T-cell (primary cell): ENCODE results near the gene HIP1. TPM values are rescaled to one million over a fixed set of nuclear protein-coding genes. Genes with fewer than 3 reads are reported as not detected.
A peak's percentile ranks its signal among the peaks of the same experiment; 100 is the strongest.

ENCODE experiments used
- ATAC-seq, 4 experiments: fragments of 200-7000 bp in 3 of 4; fragments of 150-1000 bp in 1 of 4; cut with Tn5 transposase; replicated peaks in 1 of 4; 1 replicate in 3 of 4; 2 replicates in 1 of 4; pipeline ENCODE4 v1.10.0; 2021; ENCODE audit warnings: moderate library complexity in 3 of 4, mild to moderate bottlenecking in 2 of 4, moderate number of reproducible peaks in 1 of 4
- CTCF ChIA-PET, 2 donors: fragments of 300-600 bp; sonication (Branson Sonifier 250); formaldehyde crosslinking; loops; one replicate each; lab custom pipeline; 2022; ENCODE audit warnings: antibody characterized with exemption in 2 of 2; lab: Charles Lee
- POLR2A ChIA-PET, 2 donors: fragments of 300-600 bp; sonication (Branson Sonifier 250); formaldehyde crosslinking; loops; one replicate each; lab custom pipeline; 2022; ENCODE audit warnings: antibody characterized with exemption in 2 of 2; lab: Charles Lee
- DNase-seq, 35 experiments: peaks; one replicate each; pipeline versions ENCODE4 v3.0.0 to v3.0.0-alpha.2; 2013 to 2023
- H3K27ac ChIP-seq: one replicate; pipeline ENCODE4 v1.5.1; 2013; ENCODE audit warnings: low read length
- H3K27me3 ChIP-seq, 2 experiments: replicated peaks in 1 of 2; 1 replicate in 1 of 2; 2 replicates in 1 of 2; pipeline versions ENCODE4 v1.6.1 to v1.7.0; 2013; ENCODE audit warnings: low read length in 1 of 2, mixed read lengths in 1 of 2; ENCODE audit not compliant: control insufficient read depth in 2 of 2, insufficient read depth in 2 of 2; ENCODE audit errors: extremely low read depth in 1 of 2
- H3K36me3 ChIP-seq, 2 donors: 1 replicate in 1 of 2; 2 replicates in 1 of 2; pipeline versions ENCODE4 v1.6.1 to v1.7.0; 2013; ENCODE audit warnings: low read length in 1 of 2; ENCODE audit not compliant: control insufficient read depth in 2 of 2, insufficient read depth in 1 of 2; ENCODE audit errors: extremely low read depth in 1 of 2
- H3K4me1 ChIP-seq, 2 experiments: 1 replicate in 1 of 2; 2 replicates in 1 of 2; pipeline versions ENCODE4 v1.6.1 to v1.7.0; 2013; ENCODE audit warnings: low read length in 2 of 2, mixed read lengths in 1 of 2; ENCODE audit not compliant: insufficient read depth in 2 of 2, control insufficient read depth in 1 of 2; ENCODE audit errors: extremely low read depth in 1 of 2
- H3K4me3 ChIP-seq, 2 donors: 1 replicate in 1 of 2; 2 replicates in 1 of 2; pipeline versions ENCODE4 v1.5.1 to v1.7.0; 2013; ENCODE audit warnings: mild to moderate bottlenecking in 2 of 2, low read length in 1 of 2, moderate library complexity in 1 of 2; ENCODE audit not compliant: control insufficient read depth in 1 of 2; ENCODE audit errors: extremely low read depth in 1 of 2
- H3K9me3 ChIP-seq: 2 replicates; pipeline ENCODE4 v1.7.0; 2013
- H3K27ac Mint-ChIP-seq, 2 donors: one replicate each; pipeline ENCODE4 v1.8.0; 2020 to 2021; ENCODE audit warnings: mild to moderate bottlenecking in 2 of 2, mixed read lengths in 2 of 2
- H3K27me3 Mint-ChIP-seq, 2 donors: one replicate each; pipeline ENCODE4 v1.8.0; 2021 to 2022; ENCODE audit warnings: mixed read lengths in 2 of 2
- H3K36me3 Mint-ChIP-seq: one replicate; pipeline ENCODE4 v1.8.0; 2021; ENCODE audit warnings: mixed read lengths
- H3K4me1 Mint-ChIP-seq, 3 donors: one replicate each; pipeline ENCODE4 v1.8.0; 2020 to 2022; ENCODE audit warnings: mixed read lengths in 3 of 3, mild to moderate bottlenecking in 1 of 3
- H3K4me3 Mint-ChIP-seq, 3 donors: one replicate each; pipeline ENCODE4 v1.8.0; 2020 to 2022; ENCODE audit warnings: mild to moderate bottlenecking in 3 of 3, mixed read lengths in 3 of 3, moderate library complexity in 3 of 3
- H3K9me3 Mint-ChIP-seq, 3 donors: one replicate each; pipeline ENCODE4 v1.8.0; 2020 to 2022; ENCODE audit warnings: mixed read lengths in 3 of 3
- WGBS: methylation state at CpG from one replicate; pipeline ENCODE4 v1.1.5; 2013; ENCODE audit warnings: missing lambda C conversion rate; ENCODE audit not compliant: insufficient coverage; 5-methylcytosine and 5-hydroxymethylcytosine counted together
- total RNA-seq, 35 experiments: library from RNA in 6 of 35; stranded (reverse) in 6 of 35; fragments of 120-200 nt in 1 of 35; gene quantifications; one replicate each; pipeline versions ENCODE4 v1.2.1 to v1.2.4 and lab custom pipeline; 2013 to 2026

HIP1 gene
- total RNA-seq, 5 donors from 2014 or later (not counting 1 experiment from before 2014, with no cell fraction given) = 3.2 to 8.4 (median 3.6) TPM

- Mint-ChIP-seq H3K36me3 (no peaks in the 10 kb centered on the region), H3K4me1 (peaks cover 13 to 27% (median 21%) of the 10 kb centered on the region in 3 donors), H3K9me3 (no peaks in the 10 kb centered on the region), H3K27me3 (peaks cover 0 to 3% of the 10 kb centered on the region in 2 donors), H3K27ac (peak overlapping the region; percentile 13 to 33), H3K4me3 (peak overlapping the region in 1 of 3 donors; percentile 35)
- WGBS = 63% methylated on average over 5 of the region's 13 CpGs
- CTCF ChIA-PET = no interaction called here
- Histone ChIP-seq H3K36me3 (no peaks in the 10 kb centered on the region), H3K27ac (no peak overlapping the region), H3K4me1 (peaks cover 0 to 20% of the 10 kb centered on the region in 2 experiments), H3K27me3 (no peaks in the 10 kb centered on the region), H3K9me3 (no peaks in the 10 kb centered on the region), H3K4me3 (no peak overlapping the region)
- DNase-seq (no peak), ATAC-seq (no peak)
- POLR2A ChIA-PET = interaction anchor here in 1 of 2 donors (0.8 to 1.1 kb wide), 2 partner anchors 9 to 18 kb away, joined by 4 to 11 read pairs; no protein-coding TSS in a partner anchor
Measured at GRCh38 chr7:75740846-75741497, 2.2 kb upstream of the HIP1 start.

GRCh38 chr7:75739796-75740672 is 1.3 kb upstream of the HIP1 start:
- Mint-ChIP-seq H3K4me3 (peak overlapping the region; percentile 91 to 100 (median 96)), H3K9me3 (no peaks in the 10 kb centered on the region), H3K4me1 (peaks cover 13 to 27% (median 22%) of the 10 kb centered on the region in 3 donors), H3K27me3 (peaks cover 0 to 4% of the 10 kb centered on the region in 2 donors), H3K36me3 (no peaks in the 10 kb centered on the region), H3K27ac (peak overlapping the region; percentile 95 to 98)
- H3K27ac ChIP-seq = peak overlapping the region; percentile 81
- peak overlapping the region; percentile 66 to 92 for H3K4me3 ChIP-seq
- WGBS = 57% methylated on average over 17 of the region's 26 CpGs
- DNase-seq (peak in 27 of 35 experiments; percentile 50 to 84 (median 67)), ATAC-seq (peak in 3 of 4 experiments; percentile 38 to 55 (median 39))
- ChIA-PET CTCF (interaction anchor here (0.6 to 1.8 kb wide), 8 partner anchors 12 to 1515 kb away, joined by 3 to 8 read pairs (median 6); no protein-coding TSS in a partner anchor), POLR2A (interaction anchor here (0.6 to 1.1 kb wide), 5 partner anchors 10 to 728 kb away, joined by 3 to 8 read pairs (median 4); partner anchors contain the start of genes MDH2 (in 1 of the 2), RHBDD2 (in 1 of the 2) and STYXL1 (in 1 of the 2))
- H3K4me1 ChIP-seq = peaks cover 0 to 20% of the 10 kb centered on the region in 2 experiments
- no peaks in the 10 kb centered on the region for H3K36me3 ChIP-seq
- H3K27me3 ChIP-seq = no peaks in the 10 kb centered on the region
- no peaks in the 10 kb centered on the region for H3K9me3 ChIP-seq

GRCh38 chr7:75738975-75739795 is 444 bp upstream of the HIP1 start:
- Histone ChIP-seq H3K36me3 (no peaks in the 10 kb centered on the region), H3K9me3 (no peaks in the 10 kb centered on the region), H3K4me1 (peaks cover 0 to 20% of the 10 kb centered on the region in 2 experiments), H3K4me3 (peak overlapping the region; percentile 92 to 95), H3K27me3 (no peaks in the 10 kb centered on the region), H3K27ac (peak overlapping the region; percentile 81)
- Mint-ChIP-seq H3K4me3 (peak overlapping the region; percentile 91 to 100 (median 96)), H3K4me1 (peaks cover 13 to 27% (median 26%) of the 10 kb centered on the region in 3 donors), H3K27me3 (peaks cover 0 to 9% of the 10 kb centered on the region in 2 donors), H3K27ac (peak overlapping the region; percentile 95 to 98), H3K9me3 (no peaks in the 10 kb centered on the region), H3K36me3 (no peaks in the 10 kb centered on the region)
- POLR2A ChIA-PET = interaction anchor here (0.6 to 1.1 kb wide), 5 partner anchors 139 to 727 kb away, joined by 3 to 8 read pairs (median 4); partner anchors contain the start of genes MDH2 (in 1 of the 2), RHBDD2 (in 1 of the 2) and STYXL1 (in 1 of the 2)
- DNase-seq (peak; percentile 98 to 100 (median 99)), ATAC-seq (peak; percentile 92 to 96 (median 96))
- CTCF ChIA-PET = interaction anchor here (0.6 to 1.8 kb wide), 8 partner anchors 10 to 1515 kb away, joined by 3 to 8 read pairs (median 6); no protein-coding TSS in a partner anchor
- 1% methylated on average over 87 of the region's 89 CpGs for WGBS

- ChIA-PET CTCF (interaction anchor here in 1 of 2 donors (1.0 to 1.8 kb wide), 2 partner anchors 9 to 25 kb away, joined by 4 to 8 read pairs; no protein-coding TSS in a partner anchor), POLR2A (no interaction called here)
- H3K4me3 ChIP-seq = peak overlapping the region; percentile 88 to 95
- no peaks in the 10 kb centered on the region for H3K9me3 ChIP-seq
- H3K36me3 Mint-ChIP-seq = peaks cover 6% of the 10 kb centered on the region
- peaks cover 0 to 20% of the 10 kb centered on the region in 2 experiments for H3K4me1 ChIP-seq
- 0% methylated on average over 9 of the region's 18 CpGs for WGBS
- no peaks in the 10 kb centered on the region for H3K9me3 Mint-ChIP-seq
- no peaks in the 10 kb centered on the region for H3K27me3 ChIP-seq
- peak overlapping the region; percentile 58 for H3K27ac ChIP-seq
- H3K4me1 Mint-ChIP-seq = peaks cover 13 to 30% (median 26%) of the 10 kb centered on the region in 3 donors
- peak overlapping the region; percentile 85 to 91 (median 91) for H3K4me3 Mint-ChIP-seq
- H3K27me3 Mint-ChIP-seq = peaks cover 2 to 9% of the 10 kb centered on the region in 2 donors
- DNase-seq (peak in 2 of 35 experiments; percentile 8 to 11), ATAC-seq (no peak)
- H3K27ac Mint-ChIP-seq = peak overlapping the region; percentile 19 to 79
- no peaks in the 10 kb centered on the region for H3K36me3 ChIP-seq
Measured at GRCh38 chr7:75737856-75738603, 711 bp downstream of the HIP1 start.

GRCh38 chr7:75735581-75736350 is 3.0 kb downstream of the HIP1 start:
- H3K4me3 Mint-ChIP-seq = no peak overlapping the region
- H3K4me1 ChIP-seq = peaks cover 0 to 20% of the 10 kb centered on the region in 2 experiments
- H3K4me3 ChIP-seq = no peak overlapping the region
- CTCF ChIA-PET = no interaction called here
- no peaks in the 10 kb centered on the region for H3K9me3 Mint-ChIP-seq
- H3K27ac ChIP-seq = no peak overlapping the region
- DNase-seq = no peak
- H3K4me1 Mint-ChIP-seq = peaks cover 12 to 36% (median 22%) of the 10 kb centered on the region in 3 donors
- H3K27me3 Mint-ChIP-seq = peaks cover 2 to 9% of the 10 kb centered on the region in 2 donors
- WGBS = no CpG with 5 or more reads among the region's 9 CpGs
- H3K27me3 ChIP-seq = no peaks in the 10 kb centered on the region
- ATAC-seq = no peak
- peaks cover 7% of the 10 kb centered on the region for H3K36me3 Mint-ChIP-seq
- POLR2A ChIA-PET = no interaction called here
- H3K27ac Mint-ChIP-seq = no peak overlapping the region
- no peaks in the 10 kb centered on the region for H3K36me3 ChIP-seq
- no peaks in the 10 kb centered on the region for H3K9me3 ChIP-seq
